ENCODE data around the gene GAPDH.

The GAPDH gene

DNA sequence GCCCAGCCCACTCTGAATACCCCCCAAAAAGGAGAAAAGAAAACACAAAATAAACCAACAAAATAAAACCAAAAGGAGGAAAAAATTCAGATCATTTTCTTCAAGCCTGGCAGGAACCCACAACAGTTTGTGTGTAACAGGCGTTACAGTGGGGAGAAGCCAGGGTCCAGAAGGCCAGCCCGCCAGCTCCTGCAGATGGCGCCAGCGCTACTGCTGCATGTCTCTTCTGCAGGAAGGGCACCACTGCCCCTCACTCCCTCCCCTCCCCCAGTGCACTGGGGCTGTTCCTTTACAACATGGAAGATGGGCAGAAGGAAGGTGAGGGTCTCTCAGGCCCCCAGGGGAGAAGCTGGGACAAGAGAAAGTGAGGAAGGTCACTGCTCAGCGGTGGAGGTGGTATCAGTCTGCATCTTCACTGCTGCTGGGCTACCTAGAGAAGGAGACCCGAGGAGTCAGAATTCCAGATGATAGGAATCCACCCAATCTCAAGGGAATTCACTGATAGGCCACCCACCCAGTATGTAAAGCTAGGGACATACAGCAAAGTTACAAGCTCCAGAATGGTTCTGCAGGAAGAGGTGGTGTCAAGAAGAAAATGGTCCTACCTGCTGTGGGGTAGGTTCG lies 36.1 kb downstream of the GAPDH start:
- H3K27ac ChIP-seq (ENCODE audit: extremely low read depth, low read depth, low read length): 0 out of 2 replicates have a peak overlapping the region, but pooled peaks have one; percentile 22
- CTCF ChIA-PET: interaction anchor here (0.6 to 2.0 kb wide), 27 partner anchors 9 to 386 kb away, joined by 3 to 13 read pairs (median 4); no protein-coding TSS in a partner anchor
- POLR2A ChIA-PET: interaction anchor here (0.6 to 1.0 kb wide), 3 partner anchors 12 to 303 kb away, joined by 3 read pairs; partner anchors contain the start of gene SPSB2
- TF ChIP-seq SCRT1 (tag by site-specific recombination; IDR thresholded peaks at IDR 0.05; ENCODE audit: borderline replicate concordance) (peak; percentile 64), OSR2 (tag by site-specific recombination; IDR thresholded peaks at IDR 0.05) (peak; percentile 66; the same call in 1 of the 2 replicates), ZNF670 (tag by site-specific recombination; IDR thresholded peaks at IDR 0.05; ENCODE audit: low read depth) (no peak), SCRT2 (tag by site-specific recombination; IDR thresholded peaks at IDR 0.05) (peak; percentile 89), ZNF341 (tag by site-specific recombination; IDR thresholded peaks at IDR 0.05; ENCODE audit: low read depth) (peak; percentile 63), ZNF560 (tag by site-specific recombination; IDR thresholded peaks at IDR 0.05; ENCODE audit: borderline replicate concordance) (no peak), KLF17 (tag by site-specific recombination; IDR thresholded peaks at IDR 0.05) (0 out of 2 replicates have a peak, but pooled peaks have one; percentile 36), ZBTB26 (tag by site-specific recombination; optimal IDR thresholded peaks at IDR 0.05) (no peak), ZNF292 (tag by site-specific recombination; IDR thresholded peaks at IDR 0.05; ENCODE audit: borderline replicate concordance, low read depth) (no peak), SP7 (tag by site-specific recombination; IDR thresholded peaks at IDR 0.05) (no peak), KLF8 (tag by site-specific recombination; IDR thresholded peaks at IDR 0.05) (peak; percentile 36; the same call in 1 of the 2 replicates), KLF7 (tag by site-specific recombination; IDR thresholded peaks at IDR 0.05; ENCODE audit: borderline replicate concordance) (no peak), ATF2 (tag by site-specific recombination; IDR thresholded peaks at IDR 0.05; ENCODE audit: low read depth) (no peak), TRIM28 (IDR thresholded peaks at IDR 0.05; ENCODE audit: borderline replicate concordance, low read length) (0 out of 2 replicates have a peak, but pooled peaks have one; percentile 19), WT1 (tag by site-specific recombination; IDR thresholded peaks at IDR 0.05) (0 out of 2 replicates have a peak, but pooled peaks have one; percentile 20), ZBTB48 (tag by site-specific recombination; IDR thresholded peaks at IDR 0.05) (peak; percentile 37; the same call in 1 of the 2 replicates), ZNF624 (tag by site-specific recombination; IDR thresholded peaks at IDR 0.05) (no peak), ZNF747 (tag by site-specific recombination; IDR thresholded peaks at IDR 0.05) (no peak), ZNF658 (tag by site-specific recombination; IDR thresholded peaks at IDR 0.05) (no peak), GFI1B (tag by site-specific recombination; IDR thresholded peaks at IDR 0.05) (no peak), KLF1 (tag by site-specific recombination; IDR thresholded peaks at IDR 0.05) (peak; percentile 55), ZNF175 (tag by site-specific recombination; IDR thresholded peaks at IDR 0.05) (no peak), ZEB2 (tag by site-specific recombination; IDR thresholded peaks at IDR 0.05) (no peak)
- TF ChIP-seq, protein P1, sequence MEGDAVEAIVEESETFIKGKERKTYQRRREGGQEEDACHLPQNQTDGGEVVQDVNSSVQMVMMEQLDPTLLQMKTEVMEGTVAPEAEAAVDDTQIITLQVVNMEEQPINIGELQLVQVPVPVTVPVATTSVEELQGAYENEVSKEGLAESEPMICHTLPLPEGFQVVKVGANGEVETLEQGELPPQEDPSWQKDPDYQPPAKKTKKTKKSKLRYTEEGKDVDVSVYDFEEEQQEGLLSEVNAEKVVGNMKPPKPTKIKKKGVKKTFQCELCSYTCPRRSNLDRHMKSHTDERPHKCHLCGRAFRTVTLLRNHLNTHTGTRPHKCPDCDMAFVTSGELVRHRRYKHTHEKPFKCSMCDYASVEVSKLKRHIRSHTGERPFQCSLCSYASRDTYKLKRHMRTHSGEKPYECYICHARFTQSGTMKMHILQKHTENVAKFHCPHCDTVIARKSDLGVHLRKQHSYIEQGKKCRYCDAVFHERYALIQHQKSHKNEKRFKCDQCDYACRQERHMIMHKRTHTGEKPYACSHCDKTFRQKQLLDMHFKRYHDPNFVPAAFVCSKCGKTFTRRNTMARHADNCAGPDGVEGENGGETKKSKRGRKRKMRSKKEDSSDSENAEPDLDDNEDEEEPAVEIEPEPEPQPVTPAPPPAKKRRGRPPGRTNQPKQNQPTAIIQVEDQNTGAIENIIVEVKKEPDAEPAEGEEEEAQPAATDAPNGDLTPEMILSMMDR (tag by site-specific recombination; IDR thresholded peaks at IDR 0.05): peak; percentile 70
- TF ChIP-seq, protein P2, sequence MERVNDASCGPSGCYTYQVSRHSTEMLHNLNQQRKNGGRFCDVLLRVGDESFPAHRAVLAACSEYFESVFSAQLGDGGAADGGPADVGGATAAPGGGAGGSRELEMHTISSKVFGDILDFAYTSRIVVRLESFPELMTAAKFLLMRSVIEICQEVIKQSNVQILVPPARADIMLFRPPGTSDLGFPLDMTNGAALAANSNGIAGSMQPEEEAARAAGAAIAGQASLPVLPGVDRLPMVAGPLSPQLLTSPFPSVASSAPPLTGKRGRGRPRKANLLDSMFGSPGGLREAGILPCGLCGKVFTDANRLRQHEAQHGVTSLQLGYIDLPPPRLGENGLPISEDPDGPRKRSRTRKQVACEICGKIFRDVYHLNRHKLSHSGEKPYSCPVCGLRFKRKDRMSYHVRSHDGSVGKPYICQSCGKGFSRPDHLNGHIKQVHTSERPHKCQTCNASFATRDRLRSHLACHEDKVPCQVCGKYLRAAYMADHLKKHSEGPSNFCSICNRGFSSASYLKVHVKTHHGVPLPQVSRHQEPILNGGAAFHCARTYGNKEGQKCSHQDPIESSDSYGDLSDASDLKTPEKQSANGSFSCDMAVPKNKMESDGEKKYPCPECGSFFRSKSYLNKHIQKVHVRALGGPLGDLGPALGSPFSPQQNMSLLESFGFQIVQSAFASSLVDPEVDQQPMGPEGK (tag by site-specific recombination; IDR thresholded peaks at IDR 0.05): peak; percentile 53; the same call in 1 of the 2 replicates
- TF ChIP-seq, protein P3, sequence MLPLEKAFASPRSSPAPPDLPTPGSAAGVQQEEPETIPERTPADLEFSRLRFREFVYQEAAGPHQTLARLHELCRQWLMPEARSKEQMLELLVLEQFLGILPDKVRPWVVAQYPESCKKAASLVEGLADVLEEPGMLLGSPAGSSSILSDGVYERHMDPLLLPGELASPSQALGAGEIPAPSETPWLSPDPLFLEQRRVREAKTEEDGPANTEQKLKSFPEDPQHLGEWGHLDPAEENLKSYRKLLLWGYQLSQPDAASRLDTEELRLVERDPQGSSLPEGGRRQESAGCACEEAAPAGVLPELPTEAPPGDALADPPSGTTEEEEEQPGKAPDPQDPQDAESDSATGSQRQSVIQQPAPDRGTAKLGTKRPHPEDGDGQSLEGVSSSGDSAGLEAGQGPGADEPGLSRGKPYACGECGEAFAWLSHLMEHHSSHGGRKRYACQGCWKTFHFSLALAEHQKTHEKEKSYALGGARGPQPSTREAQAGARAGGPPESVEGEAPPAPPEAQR (tag by site-specific recombination; IDR thresholded peaks at IDR 0.05): no peak

More for the DNA sequence above, 36.1 kb downstream of the GAPDH start:
- H3K4me3 ChIP-seq (ENCODE audit: low read depth, low read length): no peak overlapping the region
- H3K9me3 ChIP-seq (ENCODE audit: control insufficient read depth, insufficient read depth, low read depth, low read length): no peaks in the 10 kb centered on the region
- H3K4me1 ChIP-seq (ENCODE audit: control insufficient read depth, insufficient read depth, low read length): peaks cover 2% of the 10 kb centered on the region; the same call in 1 of the 2 replicates
- peaks cover 66 to 81% of the 10 kb centered on the region in 2 experiments for H3K36me3 ChIP-seq (ENCODE audit: control insufficient read depth in 2 of 2, insufficient read depth in 1 of 2, low read length in 2 of 2)
